Fibroblast of lung (primary cell): Measurements from ENCODE around the gene RAPGEF6. TPM values are rescaled to one million over a fixed set of nuclear protein-coding genes. Genes with fewer than 3 reads are reported as not detected.
A peak's percentile ranks its signal among the peaks of the same experiment; 100 is the strongest.

ENCODE experiments used
- DNase-seq, 2 donors: peaks; one replicate each; pipeline versions ENCODE4 v3.0.0 to v3.0.0-alpha.2; 2010; ENCODE audit warnings: low read depth in 2 of 2
- H2AFZ ChIP-seq: 2 replicates; pipeline ENCODE4 v1.5.1; 2012; ENCODE audit warnings: low read length, control low read depth, inconsistent platforms
- H3K27ac ChIP-seq: 2 replicates; pipeline ENCODE4 v1.5.1; 2011; ENCODE audit warnings: low read length, control low read depth; ENCODE audit not compliant: insufficient read depth
- H3K27me3 ChIP-seq: 2 replicates; pipeline ENCODE4 v1.5.1; 2011; ENCODE audit warnings: mild to moderate bottlenecking, low read length; ENCODE audit not compliant: control insufficient read depth, insufficient read depth
- H3K36me3 ChIP-seq: 2 replicates; pipeline ENCODE4 v1.5.1; 2011; ENCODE audit warnings: low read length; ENCODE audit not compliant: control insufficient read depth, insufficient read depth
- H3K4me1 ChIP-seq: 2 replicates; pipeline ENCODE4 v1.5.1; 2011; ENCODE audit warnings: low read length; ENCODE audit not compliant: control insufficient read depth, insufficient read depth; ENCODE audit errors: extremely low read depth
- H3K4me2 ChIP-seq: 2 replicates; pipeline ENCODE4 v1.5.1; 2011; ENCODE audit warnings: low read length, control low read depth; ENCODE audit not compliant: insufficient read depth; ENCODE audit errors: extremely low read depth
- H3K4me3 ChIP-seq, 4 experiments: fragments of 200-600 bp in 1 of 4; sonication (generic) in 1 of 4; replicated peaks in 1 of 4; 2 replicates each; pipeline ENCODE4 v1.5.1; 2011 to 2016; ENCODE audit warnings: low read length in 4 of 4, low read depth in 3 of 4, mild to moderate bottlenecking in 3 of 4, control low read depth in 2 of 4, inconsistent platforms in 1 of 4, mixed read lengths in 1 of 4; ENCODE audit not compliant: insufficient read depth in 1 of 4; ENCODE audit errors: control extremely low read depth in 1 of 4
- H3K79me2 ChIP-seq: 2 replicates; pipeline ENCODE4 v1.5.1; 2012; ENCODE audit warnings: mild to moderate bottlenecking, low read length, inconsistent platforms; ENCODE audit not compliant: control insufficient read depth, insufficient read depth
- H3K9ac ChIP-seq: 2 replicates; pipeline ENCODE4 v1.5.1; 2011; ENCODE audit warnings: mild to moderate bottlenecking, low read length, control low read depth; ENCODE audit not compliant: insufficient read depth
- H3K9me3 ChIP-seq: 2 replicates; pipeline ENCODE4 v1.5.1; 2012; ENCODE audit warnings: low read depth, low read length; ENCODE audit not compliant: control insufficient read depth, insufficient read depth
- H4K20me1 ChIP-seq: 2 replicates; pipeline ENCODE4 v1.5.1; 2011; ENCODE audit warnings: low read length; ENCODE audit not compliant: control insufficient read depth, insufficient read depth; ENCODE audit errors: extremely low read depth
- EZH2 ChIP-seq: IDR thresholded peaks from 2 replicates; pipeline ENCODE4 v1.5.1; 2012; ENCODE audit warnings: low read length, control low read depth, mild to moderate bottlenecking; ENCODE audit errors: missing control alignments
- polyA plus RNA-seq, 2 donors: library from polyadenylated mRNA; depleted of rRNA in 1 of 2; stranded (reverse) in 1 of 2; unstranded in 1 of 2; fragments of >200 nt; gene quantifications; 2 replicates each; pipeline ENCODE4 v1.2.1, GENCODE V29; 2011 to 2012; ENCODE audit warnings: missing spikeins in 1 of 2
- total RNA-seq: library from RNA; depleted of rRNA; stranded (reverse); fragments of >200 nt; gene quantifications from 2 replicates; pipeline ENCODE4 v1.2.1, GENCODE V29; 2014
- TF ChIP-seq, protein P1 (sequence below), 2 donors: IDR thresholded peaks in 1 of 2; conservative IDR thresholded peaks in 1 of 2; 1 replicate in 1 of 2; 2 replicates in 1 of 2; pipeline ENCODE4 v1.5.1; 2011 to 2012; ENCODE audit warnings: low read length in 2 of 2, control low read depth in 1 of 2, inconsistent platforms in 1 of 2, low read depth in 1 of 2, mild to moderate bottlenecking in 1 of 2

RAPGEF6 gene
- total and polyA plus RNA-seq, 2 donors (not counting 1 experiment from before 2014, with no cell fraction given) = 10.2 to 35.7 TPM

DNA sequence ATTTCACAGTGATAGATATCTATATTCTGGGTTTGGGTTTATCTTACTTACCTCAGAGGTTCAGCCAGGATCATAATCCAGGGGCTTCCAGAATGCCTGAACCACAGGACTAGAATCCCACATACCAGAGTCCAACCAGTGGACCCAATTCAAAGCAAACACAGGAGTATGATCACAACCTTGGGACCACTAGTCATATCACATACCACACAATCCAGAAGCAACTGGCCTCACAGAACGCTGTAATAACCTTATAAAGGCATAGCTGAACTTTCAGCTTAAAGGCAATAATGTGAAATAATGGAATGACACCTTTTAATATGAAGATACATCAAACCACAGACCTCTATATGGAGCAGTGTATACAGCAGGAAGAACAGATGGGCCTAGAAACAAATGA lies 25.3 kb downstream of the RAPGEF6 start:
- Histone ChIP-seq H3K27ac (peak overlapping the region; percentile 1), H4K20me1 (no peaks in the 10 kb centered on the region), H3K36me3 (no peaks in the 10 kb centered on the region), H3K4me3 (no peak overlapping the region), H3K79me2 (peaks cover 73% of the 10 kb centered on the region), H3K9me3 (no peaks in the 10 kb centered on the region), H3K27me3 (no peaks in the 10 kb centered on the region), H3K4me1 (peaks cover 5% of the 10 kb centered on the region), H3K4me2 (no peak overlapping the region), H2AFZ (no peak overlapping the region), H3K9ac (no peak overlapping the region)
- TF ChIP-seq EZH2 = no peak
- TF ChIP-seq, protein P1, sequence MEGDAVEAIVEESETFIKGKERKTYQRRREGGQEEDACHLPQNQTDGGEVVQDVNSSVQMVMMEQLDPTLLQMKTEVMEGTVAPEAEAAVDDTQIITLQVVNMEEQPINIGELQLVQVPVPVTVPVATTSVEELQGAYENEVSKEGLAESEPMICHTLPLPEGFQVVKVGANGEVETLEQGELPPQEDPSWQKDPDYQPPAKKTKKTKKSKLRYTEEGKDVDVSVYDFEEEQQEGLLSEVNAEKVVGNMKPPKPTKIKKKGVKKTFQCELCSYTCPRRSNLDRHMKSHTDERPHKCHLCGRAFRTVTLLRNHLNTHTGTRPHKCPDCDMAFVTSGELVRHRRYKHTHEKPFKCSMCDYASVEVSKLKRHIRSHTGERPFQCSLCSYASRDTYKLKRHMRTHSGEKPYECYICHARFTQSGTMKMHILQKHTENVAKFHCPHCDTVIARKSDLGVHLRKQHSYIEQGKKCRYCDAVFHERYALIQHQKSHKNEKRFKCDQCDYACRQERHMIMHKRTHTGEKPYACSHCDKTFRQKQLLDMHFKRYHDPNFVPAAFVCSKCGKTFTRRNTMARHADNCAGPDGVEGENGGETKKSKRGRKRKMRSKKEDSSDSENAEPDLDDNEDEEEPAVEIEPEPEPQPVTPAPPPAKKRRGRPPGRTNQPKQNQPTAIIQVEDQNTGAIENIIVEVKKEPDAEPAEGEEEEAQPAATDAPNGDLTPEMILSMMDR (conservative IDR thresholded peaks at IDR 0.05 in 1 of 2, IDR thresholded peaks at IDR 0.05 in 1 of 2; ENCODE audit: low read depth in 1 of 2, low read length in 2 of 2) = no peak
- peak in 1 of 2 donors; percentile 86 for DNase-seq

DNA sequence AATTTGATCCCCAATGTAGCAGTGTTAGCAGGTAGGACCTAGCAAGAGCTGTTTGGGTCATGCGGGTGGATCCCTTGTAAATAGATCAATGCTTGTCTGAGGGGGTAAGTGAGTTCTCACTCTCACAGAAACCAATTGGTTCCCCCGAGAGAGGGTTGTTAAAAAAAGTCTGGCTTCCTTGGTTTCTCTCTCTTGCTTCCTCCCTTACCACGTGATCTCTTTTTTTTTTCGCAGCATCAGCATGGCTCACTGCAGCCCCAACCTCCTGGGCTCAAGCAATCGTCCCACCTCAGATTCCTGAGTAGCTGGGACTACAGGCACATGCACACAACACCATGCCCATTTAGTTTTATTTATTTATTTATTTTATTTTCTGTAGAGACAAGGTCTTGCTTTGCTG lies 26.4 kb downstream of the RAPGEF6 start:
- H3K9ac ChIP-seq = no peak overlapping the region
- DNase-seq = no peak
- no peak for TF ChIP-seq EZH2
- TF ChIP-seq, protein P1 (conservative IDR thresholded peaks at IDR 0.05 in 1 of 2, IDR thresholded peaks at IDR 0.05 in 1 of 2; ENCODE audit: low read depth in 1 of 2, low read length in 2 of 2) = no peak
- no peak overlapping the region for H2AFZ ChIP-seq
- no peaks in the 10 kb centered on the region for H4K20me1 ChIP-seq
- peaks cover 62% of the 10 kb centered on the region for H3K79me2 ChIP-seq
- no peaks in the 10 kb centered on the region for H3K36me3 ChIP-seq
- no peak overlapping the region for H3K4me3 ChIP-seq
- no peaks in the 10 kb centered on the region for H3K9me3 ChIP-seq
- H3K27ac ChIP-seq = no peak overlapping the region
- H3K4me1 ChIP-seq = peaks cover 5% of the 10 kb centered on the region
- no peaks in the 10 kb centered on the region for H3K27me3 ChIP-seq
- no peak overlapping the region for H3K4me2 ChIP-seq

DNA sequence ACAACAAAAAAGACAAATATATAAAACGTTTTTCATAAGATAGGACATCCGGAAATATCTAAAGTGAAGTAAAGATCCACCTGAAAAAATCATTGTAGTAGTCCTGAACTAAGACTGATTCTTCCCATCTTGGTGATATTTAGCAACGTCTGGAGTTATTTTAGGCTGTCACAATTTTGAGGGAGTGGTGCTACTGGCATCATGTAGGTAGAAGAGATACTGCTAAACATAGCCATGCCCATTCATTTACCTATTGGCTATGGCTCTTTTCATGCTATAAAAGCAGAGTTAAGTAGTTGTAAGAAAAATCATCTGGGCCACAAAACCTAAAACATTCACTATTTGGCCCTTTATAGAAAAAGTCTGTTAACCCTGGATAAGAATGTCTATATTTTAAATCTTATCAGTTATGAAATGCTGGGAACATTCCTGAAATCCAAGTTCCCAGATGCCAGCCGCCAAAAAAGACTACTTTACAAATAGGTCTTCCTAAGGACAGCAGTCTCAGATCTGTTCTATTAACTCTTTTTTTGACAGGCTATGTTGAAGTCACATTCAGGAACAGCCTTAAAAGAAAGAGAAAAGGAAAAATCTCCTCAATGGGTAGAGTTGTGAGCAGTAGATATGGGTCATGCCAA lies 27.0 kb downstream of the RAPGEF6 start:
- no peaks in the 10 kb centered on the region for H3K36me3 ChIP-seq
- H3K9me3 ChIP-seq = no peaks in the 10 kb centered on the region
- DNase-seq = peak in 1 of 2 donors; percentile 72
- no peak overlapping the region for H3K27ac ChIP-seq
- H3K4me2 ChIP-seq = no peak overlapping the region
- peaks cover 57% of the 10 kb centered on the region for H3K79me2 ChIP-seq
- no peak overlapping the region for H3K4me3 ChIP-seq
- no peaks in the 10 kb centered on the region for H4K20me1 ChIP-seq
- peaks cover 5% of the 10 kb centered on the region for H3K4me1 ChIP-seq
- no peak overlapping the region for H2AFZ ChIP-seq
- TF ChIP-seq EZH2 = no peak
- TF ChIP-seq, protein P1 (conservative IDR thresholded peaks at IDR 0.05 in 1 of 2, IDR thresholded peaks at IDR 0.05 in 1 of 2; ENCODE audit: low read depth in 1 of 2, low read length in 2 of 2) = no peak
- no peaks in the 10 kb centered on the region for H3K27me3 ChIP-seq
- H3K9ac ChIP-seq = no peak overlapping the region
